Caco-2 (cell line): ENCODE results near the gene HOXB7. TPM values are rescaled to one million over a fixed set of nuclear protein-coding genes. Genes with fewer than 3 reads are reported as not detected.
A peak's percentile ranks its signal among the peaks of the same experiment; 100 is the strongest.

ENCODE experiments used
- BruUV-seq: library from RNA; stranded (reverse); fragments of 400-500 nt; replicated peaks from 2 replicates; lab custom pipeline; 2021; lab: Mats Ljungman, UMichigan
- CTCF ChIA-PET: fragments of 300-600 bp; sonication (Branson Sonifier 250); formaldehyde crosslinking; loops from one replicate; lab custom pipeline; 2022; ENCODE audit warnings: antibody characterized with exemption; lab: Charles Lee
- POLR2A ChIA-PET: fragments of 300-600 bp; sonication (Branson Sonifier 250); formaldehyde crosslinking; loops from one replicate; lab custom pipeline; 2022; ENCODE audit warnings: antibody characterized with exemption; lab: Charles Lee
- DNase-seq, 2 experiments: peaks; one replicate each; pipeline versions ENCODE4 v3.0.0 to v3.0.0-alpha.2; 2020 to 2022
- H3K27me3 ChIP-seq: replicated peaks from 2 replicates; pipeline ENCODE4 v1.6.0; 2011; ENCODE audit warnings: low read length; ENCODE audit not compliant: control insufficient read depth, insufficient read depth
- H3K36me3 ChIP-seq: 2 replicates; pipeline ENCODE4 v1.5.1; 2011; ENCODE audit warnings: low read length; ENCODE audit not compliant: control insufficient read depth, insufficient read depth
- H3K4me1 ChIP-seq: fragments of 250-450 bp; sonication (Bioruptor Pico); 2 replicates; pipeline ENCODE4 v1.5.1; 2020; ENCODE audit warnings: mild to moderate bottlenecking
- H3K4me3 ChIP-seq: 2 replicates; pipeline ENCODE4 v1.5.1; 2011; ENCODE audit warnings: low read depth, mild to moderate bottlenecking, control low read depth, low read length
- H3K9me3 ChIP-seq: fragments of 250-450 bp; sonication (Bioruptor Pico); 2 replicates; pipeline ENCODE4 v1.5.1; 2020; ENCODE audit warnings: mild to moderate bottlenecking, moderate library complexity
- H3K27ac Mint-ChIP-seq: one replicate; pipeline ENCODE4 v1.8.0; 2022; ENCODE audit warnings: mixed read lengths; ENCODE audit not compliant: unreplicated experiment
- H3K27me3 Mint-ChIP-seq: one replicate; pipeline ENCODE4 v1.8.0; 2022; ENCODE audit warnings: mixed read lengths; ENCODE audit not compliant: insufficient read depth, unreplicated experiment
- H3K36me3 Mint-ChIP-seq: one replicate; pipeline ENCODE4 v1.8.0; 2022; ENCODE audit warnings: mild to moderate bottlenecking, mixed read lengths; ENCODE audit not compliant: insufficient read depth, unreplicated experiment
- H3K4me1 Mint-ChIP-seq: one replicate; pipeline ENCODE4 v1.8.0; 2022; ENCODE audit warnings: low read depth, mixed read lengths; ENCODE audit not compliant: unreplicated experiment
- H3K4me3 Mint-ChIP-seq: one replicate; pipeline ENCODE4 v1.8.0; 2022; ENCODE audit warnings: mild to moderate bottlenecking, moderate library complexity, mixed read lengths; ENCODE audit not compliant: unreplicated experiment
- H3K9me3 Mint-ChIP-seq: one replicate; pipeline ENCODE4 v1.8.0; 2022; ENCODE audit warnings: mixed read lengths; ENCODE audit not compliant: unreplicated experiment
- CTCF ChIP-seq, 2 experiments: fragments of 200-600 bp in 1 of 2; IDR thresholded peaks; 1 replicate in 1 of 2; 2 replicates in 1 of 2; pipeline versions ENCODE4 v1.5.1 to v1.8.0; 2011 to 2022; ENCODE audit warnings: antibody characterized with exemption in 1 of 2, control low read depth in 1 of 2, inconsistent platforms in 1 of 2, low read depth in 1 of 2, low read length in 1 of 2, mild to moderate bottlenecking in 1 of 2, moderate library complexity in 1 of 2; ENCODE audit not compliant: insufficient read depth in 1 of 2, severe bottlenecking in 1 of 2, unreplicated experiment in 1 of 2
- intact Hi-C: fragments of 100-400 bp; cut with micrococcal nuclease; formaldehyde crosslinking; loops from one replicate; pipeline ENCODE4 v1.10.0; 2022; ENCODE audit not compliant: unreplicated experiment
- total RNA-seq: library from RNA; stranded (reverse); gene quantifications from 2 replicates; pipeline ENCODE4 v1.2.3, GENCODE V29; 2022

Gene HOXB7
- total RNA-seq, 1 experiment from 2014 or later, result 28.2 TPM

GRCh38 chr17:48589831-48590606 lies 20.8 kb downstream of the HOXB7 start, which contains the start of gene HOXB3:
Gene HOXB3, minus strand, starts transcription at chr17:48590241. Its CDS starts 37,767 bp downstream, at chr17:48552474.
- no peak for TF ChIP-seq CTCF (IDR thresholded peaks at IDR 0.05; ENCODE audit: insufficient read depth in 1 of 2, low read depth in 1 of 2, low read length in 1 of 2, severe bottlenecking in 1 of 2, unreplicated experiment in 1 of 2)
- no peaks in the 10 kb centered on the region for H3K36me3 ChIP-seq
- H3K4me3 ChIP-seq, result peak within 1 kb of the TSS; percentile 20
- intact Hi-C loops, result no loop called here
- no peaks in the 10 kb centered on the region for H3K9me3 Mint-ChIP-seq
- peak within 1 kb of the TSS; percentile 66 for H3K4me3 Mint-ChIP-seq
- no peaks in the 10 kb centered on the region for H3K9me3 ChIP-seq
- H3K27me3 Mint-ChIP-seq, result peaks cover 28% of the 10 kb centered on the region
- H3K27me3 ChIP-seq, result peaks cover 12% of the 10 kb centered on the region
- H3K27ac Mint-ChIP-seq, result no peak within 1 kb of the TSS
- peak; percentile 57 to 87 for DNase-seq
- POLR2A ChIA-PET, result interaction anchor here (0.6 kb wide), 1 partner anchor 36 kb away, joined by 17 read pairs; the partner anchor contains the start of gene HOXB9
- CTCF ChIA-PET, result interaction anchor here (0.6 to 1.5 kb wide), 5 partner anchors 10 to 1036 kb away, joined by 3 to 5 read pairs (median 3); no protein-coding TSS in a partner anchor
- peaks cover 20% of the 10 kb centered on the region for H3K4me1 ChIP-seq
- BruUV-seq, result no TSS peak
- peaks cover 10% of the 10 kb centered on the region for H3K4me1 Mint-ChIP-seq
- no peaks in the 10 kb centered on the region for H3K36me3 Mint-ChIP-seq

- DNase-seq, result no peak
- no peaks in the 10 kb centered on the region for H3K9me3 ChIP-seq
- H3K27me3 ChIP-seq, result peaks cover 12% of the 10 kb centered on the region
- peaks cover 21% of the 10 kb centered on the region for H3K4me1 ChIP-seq
- Mint-ChIP-seq H3K27ac (no peak overlapping the region), H3K4me3 (peak overlapping the region; percentile 66), H3K4me1 (peaks cover 17% of the 10 kb centered on the region), H3K9me3 (no peaks in the 10 kb centered on the region), H3K36me3 (no peaks in the 10 kb centered on the region), H3K27me3 (peaks cover 31% of the 10 kb centered on the region)
- POLR2A ChIA-PET, result no interaction called here
- peak overlapping the region; percentile 20 for H3K4me3 ChIP-seq
- CTCF ChIA-PET, result interaction anchor here (0.9 to 2.8 kb wide), 6 partner anchors 10 to 253 kb away, joined by 3 to 13 read pairs (median 3); no protein-coding TSS in a partner anchor
- TSS peak; percentile 69 for BruUV-seq
- intact Hi-C loops, result no loop called here
- no peaks in the 10 kb centered on the region for H3K36me3 ChIP-seq
- no peak for TF ChIP-seq CTCF (IDR thresholded peaks at IDR 0.05; ENCODE audit: insufficient read depth in 1 of 2, low read depth in 1 of 2, low read length in 1 of 2, severe bottlenecking in 1 of 2, unreplicated experiment in 1 of 2)
Measured at GRCh38 chr17:48589060-48589830, 21.6 kb downstream of the HOXB7 start.

- no peak for TF ChIP-seq CTCF (IDR thresholded peaks at IDR 0.05; ENCODE audit: insufficient read depth in 1 of 2, low read depth in 1 of 2, low read length in 1 of 2, severe bottlenecking in 1 of 2, unreplicated experiment in 1 of 2)
- H3K4me1 Mint-ChIP-seq, result peaks cover 22% of the 10 kb centered on the region
- H3K4me3 ChIP-seq, result no peak overlapping the region
Measured at GRCh38 chr17:48588528-48588927, 22.3 kb downstream of the HOXB7 start.

More at GRCh38 chr17:48588528-48588927, 22.3 kb downstream of the HOXB7 start:
- H3K36me3 Mint-ChIP-seq, result no peaks in the 10 kb centered on the region
- Histone ChIP-seq H3K9me3 (no peaks in the 10 kb centered on the region), H3K36me3 (no peaks in the 10 kb centered on the region), H3K4me1 (peaks cover 21% of the 10 kb centered on the region), H3K27me3 (peaks cover 12% of the 10 kb centered on the region)
- BruUV-seq, result no TSS peak
- intact Hi-C loops, result no loop called here
- CTCF ChIA-PET, result interaction anchor here (0.9 to 2.8 kb wide), 8 partner anchors 9 to 253 kb away, joined by 3 to 13 read pairs (median 4); no protein-coding TSS in a partner anchor
- H3K27ac Mint-ChIP-seq, result no peak overlapping the region
- peaks cover 37% of the 10 kb centered on the region for H3K27me3 Mint-ChIP-seq
- H3K4me3 Mint-ChIP-seq, result peak overlapping the region; percentile 2
- H3K9me3 Mint-ChIP-seq, result no peaks in the 10 kb centered on the region
- DNase-seq, result no peak
- POLR2A ChIA-PET, result no interaction called here
